Pancreas (tissue), 10 donors: ENCODE measurements around the gene CACNA1G. TPM values are rescaled to one million over a fixed set of nuclear protein-coding genes. Genes with fewer than 3 reads are reported as not detected.
A peak's percentile ranks its signal among the peaks of the same experiment; 100 is the strongest.

Source experiments
- ATAC-seq, 4 donors: fragments of 200-7000 bp; cut with Tn5 transposase; one replicate each; pipeline versions ENCODE4 v1.8.0 to v1.9.1; 2020; ENCODE audit warnings: mild to moderate bottlenecking in 4 of 4, moderate library complexity in 4 of 4
- DNase-seq, 6 donors: peaks; one replicate each; pipeline ENCODE4 v3.0.0-alpha.2; 2020
- FAIRE-seq: peaks from 2 replicates; lab custom pipeline; 2012; peaks lifted over from hg19 to GRCh38; lab: Jason Lieb, UNC
- H3K27ac ChIP-seq, 4 donors: fragments of 200-600 bp; sonication (generic); 1 replicate in 3 of 4; 2 replicates in 1 of 4; pipeline versions ENCODE4 v1.5.0 to v1.8.0; 2020
- H3K27me3 ChIP-seq, 4 donors: fragments of 200-600 bp; one replicate each; pipeline ENCODE4 v1.8.0; 2021
- H3K36me3 ChIP-seq, 3 donors: fragments of 200-600 bp; sonication (generic) in 1 of 3; one replicate each; pipeline versions ENCODE4 v1.5.0 to v1.8.0; 2020 to 2021
- H3K4me1 ChIP-seq, 3 donors: fragments of 200-600 bp; one replicate each; pipeline ENCODE4 v1.8.0; 2021
- H3K4me3 ChIP-seq, 4 donors: fragments of 200-600 bp; sonication (generic) in 2 of 4; one replicate each; pipeline versions ENCODE4 v1.5.0 to v1.8.0; 2020 to 2021
- H3K9me3 ChIP-seq, 4 donors: fragments of 200-600 bp; one replicate each; pipeline ENCODE4 v1.8.0; 2021
- CTCF ChIP-seq, 4 donors: fragments of 200-600 bp; sonication (generic) in 3 of 4; IDR thresholded peaks; one replicate each; pipeline versions ENCODE4 v1.5.0 to v1.8.0; 2021; ENCODE audit warnings: antibody characterized with exemption in 4 of 4
- WGBS, 2 donors: extraction: QIAGEN DNeasy Blood & Tissue Kit; methylation state at CpG; one replicate each; pipeline ENCODE4 v1.1.7; 2013; 5-methylcytosine and 5-hydroxymethylcytosine counted together
- intact Hi-C, 3 donors: fragments of 100-400 bp; cut with DNase I; formaldehyde crosslinking; loops; one replicate each; pipeline versions ENCODE4 v1.11.1 to v1.14.2; 2022
- polyA plus RNA-seq, 2 donors: library from polyadenylated mRNA; stranded (reverse); fragments of 200-250 nt; gene quantifications; one replicate each; pipeline ENCODE4 v1.2.3, GENCODE V29; 2013
- total RNA-seq, 6 donors: library from RNA; stranded (reverse); fragmentation: NEBNext Ultra II Directional in 4 of 6; extraction: Animal tissue kit (Norgen Biotek cat#: 25700) in 4 of 6; gene quantifications; one replicate each; pipeline versions ENCODE4 v1.2.1 to v1.2.4, GENCODE V29; 2021 to 2023
- donor health status: healthy with polysubstance abuse.
- donor health status: DM: no; HTN: no; CAD: no; lungs with moderate emphysema.
- donor health status: DM: no; HTN: no; CAD: no.
- donor health status: control.
- donor health status: control.
- donor health status: Bipolar disorder and iron deficiency.
- donor health status: DM: yes; HTN: yes; CAD: no.
- donor health status: DM: no; HTN: no; CAD: no.
- donor health status: DM: no; HTN: no; CAD: no.
- donor health status: DM: yes; HTN: yes; CAD: no.

CACNA1G gene
- total and polyA plus RNA-seq, 8 donors: 0.02 to 0.37 (median 0.09) TPM; not detected in 1

DNA sequence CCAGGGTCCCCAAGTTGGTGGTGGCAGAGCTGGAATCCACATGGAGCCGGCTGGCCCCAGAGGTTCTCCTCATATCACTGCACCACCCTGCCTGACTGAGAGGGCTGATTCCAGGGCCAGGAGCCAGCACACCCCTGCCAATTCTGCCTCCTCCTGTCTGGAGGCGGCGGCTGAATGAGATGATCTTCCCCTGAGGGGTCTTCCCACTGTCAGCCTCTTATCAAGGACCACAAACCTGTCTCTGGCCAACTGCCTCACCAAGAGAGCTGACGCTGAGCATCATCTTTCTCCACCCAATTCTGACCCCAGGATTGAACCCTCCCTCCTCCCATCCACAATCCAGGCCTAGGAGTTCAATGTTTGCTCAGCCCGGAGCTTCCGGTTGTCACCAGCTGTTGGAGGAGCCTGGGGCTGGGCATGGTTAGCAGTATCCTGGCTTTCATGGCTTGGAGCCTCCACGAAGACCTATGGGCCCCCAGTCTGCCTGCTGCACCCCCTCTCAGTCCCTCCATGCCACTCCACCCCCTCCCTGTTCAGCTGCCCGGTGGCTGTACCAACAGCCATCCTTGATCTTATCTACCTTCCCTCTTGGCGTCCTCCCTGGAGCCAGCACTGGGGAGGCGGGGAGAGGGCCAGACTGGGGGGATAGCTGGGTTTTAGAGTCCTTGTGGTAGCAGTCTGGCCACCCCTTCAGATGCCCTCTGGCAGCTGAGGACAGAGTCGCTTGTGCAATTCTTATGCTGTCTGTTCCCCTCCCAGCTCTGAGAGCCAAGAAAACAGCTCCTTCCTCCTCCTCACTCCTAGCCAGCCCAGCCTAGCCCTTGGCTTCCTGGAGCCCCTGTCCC is 99.7 kb downstream of the CACNA1G start:
- Histone ChIP-seq H3K27me3 (no peaks in the 10 kb centered on the region), H3K4me3 (no peak overlapping the region), H3K27ac (peak overlapping the region in 2 of 4 donors; percentile 57 to 71), H3K9me3 (no peaks in the 10 kb centered on the region), H3K4me1 (peaks cover 12 to 24% (median 21%) of the 10 kb centered on the region in 3 donors), H3K36me3 (no peaks in the 10 kb centered on the region)
- intact Hi-C loops: no loop called here
- WGBS, 2 donors: 56 to 60% methylated on average over 11 of the region's 11 CpGs
- no peak for TF ChIP-seq CTCF (IDR thresholded peaks at IDR 0.05)
- ATAC-seq (peak in 3 of 4 donors; percentile 21 to 46 (median 41)), FAIRE-seq (no peak), DNase-seq (peak in 2 of 6 donors; percentile 34 to 46)

DNA sequence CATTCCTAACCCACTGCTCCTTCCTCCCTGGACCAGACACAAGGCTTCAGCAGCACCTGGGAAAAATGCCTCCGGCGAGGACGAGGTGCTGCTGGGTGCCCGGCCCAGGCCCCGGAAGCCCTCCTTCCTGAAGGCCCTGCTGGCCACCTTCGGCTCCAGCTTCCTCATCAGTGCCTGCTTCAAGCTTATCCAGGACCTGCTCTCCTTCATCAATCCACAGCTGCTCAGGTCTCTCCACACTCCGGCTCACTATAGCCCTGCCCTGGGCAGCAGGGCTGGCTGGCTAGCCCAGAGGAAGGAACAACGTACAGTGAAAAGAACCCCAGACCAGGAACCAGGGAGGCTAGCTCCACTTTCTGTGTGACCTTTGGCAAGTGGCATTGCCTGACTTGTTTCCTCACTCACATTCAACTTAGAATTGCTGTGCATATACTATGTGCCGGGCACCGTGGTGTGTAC is 100.4 kb downstream of the CACNA1G start:
- no peak overlapping the region for H3K4me3 ChIP-seq
- intact Hi-C loops: no loop called here
- TF ChIP-seq CTCF (IDR thresholded peaks at IDR 0.05): no peak
- ATAC-seq (peak in 2 of 4 donors; percentile 2 to 24), DNase-seq (peak in 2 of 6 donors; percentile 18 to 52), FAIRE-seq (no peak)
- H3K36me3 ChIP-seq: no peaks in the 10 kb centered on the region
- no peaks in the 10 kb centered on the region for H3K27me3 ChIP-seq
- H3K9me3 ChIP-seq: no peaks in the 10 kb centered on the region
- 93 to 95% methylated on average over 10 of the region's 10 CpGs for WGBS, 2 donors
- peak overlapping the region in 2 of 4 donors; percentile 57 to 71 for H3K27ac ChIP-seq
- peaks cover 12 to 24% (median 21%) of the 10 kb centered on the region in 3 donors for H3K4me1 ChIP-seq

- no peak for TF ChIP-seq CTCF (IDR thresholded peaks at IDR 0.05)
- intact Hi-C loops: no loop called here
- Histone ChIP-seq H3K27me3 (no peaks in the 10 kb centered on the region), H3K27ac (peak overlapping the region in 2 of 4 donors; percentile 57 to 71), H3K4me3 (no peak overlapping the region), H3K9me3 (no peaks in the 10 kb centered on the region), H3K36me3 (no peaks in the 10 kb centered on the region), H3K4me1 (peaks cover 12 to 24% (median 21%) of the 10 kb centered on the region in 3 donors)
- DNase-seq (no peak), FAIRE-seq (no peak), ATAC-seq (no peak)
- WGBS, 2 donors: 65 to 79% methylated on average over 5 of the region's 5 CpGs
These were observed 100.8 kb downstream of the CACNA1G start for GRCh38 chr17:50661348-50661747.

GRCh38 chr17:50661795-50662391 is 101.4 kb downstream of the CACNA1G start:
- Histone ChIP-seq H3K27ac (peak overlapping the region in 2 of 4 donors; percentile 57 to 71), H3K4me3 (no peak overlapping the region), H3K36me3 (no peaks in the 10 kb centered on the region), H3K9me3 (no peaks in the 10 kb centered on the region), H3K27me3 (no peaks in the 10 kb centered on the region), H3K4me1 (peaks cover 12 to 24% (median 21%) of the 10 kb centered on the region in 3 donors)
- peak in 5 of 6 donors; percentile 41 to 72 (median 68) for DNase-seq
- 49 to 51% methylated on average over 9 of the region's 9 CpGs for WGBS, 2 donors
- FAIRE-seq: no peak
- intact Hi-C loops: no loop called here
- no peak for TF ChIP-seq CTCF (IDR thresholded peaks at IDR 0.05)
- ATAC-seq: peak; percentile 83 to 91 (median 86)
